Heart left ventricle (tissue), 16 donors: ENCODE results near the gene MAPK8IP2. TPM values are rescaled to one million over a fixed set of nuclear protein-coding genes. Genes with fewer than 3 reads are reported as not detected.

ENCODE experiments used
- ATAC-seq, 4 donors: fragments of 200-7000 bp; cut with Tn5 transposase; one replicate each; pipeline ENCODE4 v1.9.1; 2020 to 2022; ENCODE audit warnings: moderate library complexity in 4 of 4, mild to moderate bottlenecking in 3 of 4, moderate number of reproducible peaks in 1 of 4
- DNase-seq, 5 donors: peaks; one replicate each; pipeline ENCODE4 v3.0.0-alpha.2; 2020
- H3K27ac ChIP-seq, 12 donors: fragments of 200-600 bp; sonication (generic) in 4 of 12; one replicate each; pipeline versions ENCODE4 v1.5.0 to v1.8.0; 2016 to 2022; ENCODE audit warnings: mild to moderate bottlenecking in 2 of 12
- H3K27me3 ChIP-seq, 9 donors: fragments of 200-600 bp; sonication (generic) in 2 of 9; one replicate each; pipeline versions ENCODE4 v1.5.1 to v1.8.0; 2016 to 2022; ENCODE audit warnings: mild to moderate bottlenecking in 3 of 9
- H3K36me3 ChIP-seq, 9 donors: fragments of 200-600 bp; sonication (generic) in 2 of 9; one replicate each; pipeline versions ENCODE4 v1.5.0 to v1.8.0; 2018 to 2022; ENCODE audit warnings: mild to moderate bottlenecking in 2 of 9
- H3K4me1 ChIP-seq, 12 donors: fragments of 200-600 bp; sonication (generic) in 4 of 12; one replicate each; pipeline versions ENCODE4 v1.5.0 to v1.8.0; 2016 to 2022; ENCODE audit warnings: mild to moderate bottlenecking in 3 of 12
- H3K4me3 ChIP-seq, 12 donors: fragments of 200-600 bp; sonication (generic) in 4 of 12; one replicate each; pipeline versions ENCODE4 v1.5.0 to v1.8.0; 2017 to 2022; ENCODE audit warnings: mild to moderate bottlenecking in 9 of 12, moderate library complexity in 4 of 12
- H3K9me3 ChIP-seq, 12 donors: fragments of 200-600 bp; sonication (generic) in 4 of 12; one replicate each; pipeline versions ENCODE4 v1.5.0 to v1.8.0; 2016 to 2022; ENCODE audit warnings: mild to moderate bottlenecking in 1 of 12
- POLR2A ChIP-seq, 2 donors: fragments of 450-650 bp; IDR thresholded peaks; one replicate each; pipeline ENCODE4 v1.6.1; 2017; ENCODE audit warnings: antibody characterized with exemption in 2 of 2, mild to moderate bottlenecking in 2 of 2, moderate library complexity in 2 of 2
- WGBS, 4 donors: extraction: QIAGEN DNeasy Blood & Tissue Kit in 2 of 4; methylation state at CpG; one replicate each; pipeline versions ENCODE4 v1.1.5 to v1.1.7; 2013 to 2018; 5-methylcytosine and 5-hydroxymethylcytosine counted together
- intact Hi-C, 10 donors: fragments of 100-400 bp; cut with DNase I; formaldehyde crosslinking; loops; one replicate each; pipeline versions ENCODE4 v1.11.1 to v1.14.2; 2022
- polyA plus RNA-seq, 2 donors: library from polyadenylated mRNA; stranded (reverse); fragments of 200-250 nt; gene quantifications; one replicate each; pipeline ENCODE4 v1.2.3, GENCODE V29; 2013
- total RNA-seq, 9 donors: library from RNA; depleted of rRNA in 2 of 9; stranded (reverse); fragments of >200 nt in 2 of 9; fragmentation: NEBNext Ultra II Directional in 3 of 9; extraction: Animal tissue kit (Norgen Biotek cat#: 25700) in 3 of 9; gene quantifications; one replicate each; pipeline versions ENCODE4 v1.1.0 to v1.2.4, GENCODE V29; 2016 to 2023
- TF ChIP-seq, protein P1 (sequence below), 12 donors: fragments of 200-600 bp; sonication (generic) in 4 of 12; IDR thresholded peaks; one replicate each; pipeline versions ENCODE4 v1.5.0 to v1.8.0; 2018 to 2022; ENCODE audit warnings: antibody characterized with exemption in 12 of 12, mild to moderate bottlenecking in 5 of 12
- donor health status: ischemic (EF 13 %, LVEDD 7.1; RV severe dilation, severe dysfunction).
- donor health status: healthy with polysubstance abuse.
- donor health status: DM: no; HTN: yes; CAD: no.
- donor health status: DM: no; HTN: no; CAD: no.
- donor health status: ischemic (EF 25% LVEDD 6.9; RV normal size, moderate dysfunction).
- donor health status: ischemic (EF 25% LVEDD 5.7; RV mildly dilated, moderate dysfunction).
- donor health status: healthy.
- donor health status: DM: yes; HTN: yes; CAD: no.
- donor health status: ischemic (EF 35%, LVEDD 5.7; RV mildly dilated, moderate dysfunction).
- donor health status: nonischemic (EF 11% LVEDD 7.7; RV severe dilation, severe dysfunction).
- donor health status: DM: yes; HTN: yes; CAD: no.
- donor health status: PGD.
- donor health status: ischemic (EF 29% LVEDD 5.4; RV normal size, mild dysfunction).
- donor health status: nonischemic (EF 23%, LVEDD 6.1; RV moderate dilation, normal function).

The MAPK8IP2 gene
- total and polyA plus RNA-seq, 11 donors: 0.09 to 0.79 (median 0.25) TPM

- DNase-seq (no peak), ATAC-seq (peak in 2 of 4 donors; percentile 33 to 36)
- Histone ChIP-seq H3K4me1 (peaks cover 3 to 47% (median 30%) of the 10 kb centered on the region in 12 donors), H3K27ac (peak overlapping the region; percentile 5 to 100 (median 99)), H3K9me3 (no peaks in the 10 kb centered on the region), H3K27me3 (no peaks in the 10 kb centered on the region), H3K36me3 (peaks cover 0 to 26% (median 12%) of the 10 kb centered on the region in 9 donors), H3K4me3 (peak overlapping the region; percentile 56 to 91 (median 76))
- 7 to 19% (median 9%) methylated on average over 27 to 37 of the region's 37 CpGs for WGBS, 4 donors
- TF ChIP-seq, protein P1, sequence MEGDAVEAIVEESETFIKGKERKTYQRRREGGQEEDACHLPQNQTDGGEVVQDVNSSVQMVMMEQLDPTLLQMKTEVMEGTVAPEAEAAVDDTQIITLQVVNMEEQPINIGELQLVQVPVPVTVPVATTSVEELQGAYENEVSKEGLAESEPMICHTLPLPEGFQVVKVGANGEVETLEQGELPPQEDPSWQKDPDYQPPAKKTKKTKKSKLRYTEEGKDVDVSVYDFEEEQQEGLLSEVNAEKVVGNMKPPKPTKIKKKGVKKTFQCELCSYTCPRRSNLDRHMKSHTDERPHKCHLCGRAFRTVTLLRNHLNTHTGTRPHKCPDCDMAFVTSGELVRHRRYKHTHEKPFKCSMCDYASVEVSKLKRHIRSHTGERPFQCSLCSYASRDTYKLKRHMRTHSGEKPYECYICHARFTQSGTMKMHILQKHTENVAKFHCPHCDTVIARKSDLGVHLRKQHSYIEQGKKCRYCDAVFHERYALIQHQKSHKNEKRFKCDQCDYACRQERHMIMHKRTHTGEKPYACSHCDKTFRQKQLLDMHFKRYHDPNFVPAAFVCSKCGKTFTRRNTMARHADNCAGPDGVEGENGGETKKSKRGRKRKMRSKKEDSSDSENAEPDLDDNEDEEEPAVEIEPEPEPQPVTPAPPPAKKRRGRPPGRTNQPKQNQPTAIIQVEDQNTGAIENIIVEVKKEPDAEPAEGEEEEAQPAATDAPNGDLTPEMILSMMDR (IDR thresholded peaks at IDR 0.05): peak in 2 of 12 donors; percentile 6 to 45
- no peak for TF ChIP-seq POLR2A (IDR thresholded peaks at IDR 0.05)
- intact Hi-C loops: loop anchor here in 1 of 10 donors (2.0 to 5.0 kb wide), 2 partner anchors 57 to 76 kb away; partner anchors contain the start of genes LMF2 and NCAPH2
Measured at GRCh38 chr22:50583294-50583861, 17.2 kb upstream of the MAPK8IP2 start.

DNA sequence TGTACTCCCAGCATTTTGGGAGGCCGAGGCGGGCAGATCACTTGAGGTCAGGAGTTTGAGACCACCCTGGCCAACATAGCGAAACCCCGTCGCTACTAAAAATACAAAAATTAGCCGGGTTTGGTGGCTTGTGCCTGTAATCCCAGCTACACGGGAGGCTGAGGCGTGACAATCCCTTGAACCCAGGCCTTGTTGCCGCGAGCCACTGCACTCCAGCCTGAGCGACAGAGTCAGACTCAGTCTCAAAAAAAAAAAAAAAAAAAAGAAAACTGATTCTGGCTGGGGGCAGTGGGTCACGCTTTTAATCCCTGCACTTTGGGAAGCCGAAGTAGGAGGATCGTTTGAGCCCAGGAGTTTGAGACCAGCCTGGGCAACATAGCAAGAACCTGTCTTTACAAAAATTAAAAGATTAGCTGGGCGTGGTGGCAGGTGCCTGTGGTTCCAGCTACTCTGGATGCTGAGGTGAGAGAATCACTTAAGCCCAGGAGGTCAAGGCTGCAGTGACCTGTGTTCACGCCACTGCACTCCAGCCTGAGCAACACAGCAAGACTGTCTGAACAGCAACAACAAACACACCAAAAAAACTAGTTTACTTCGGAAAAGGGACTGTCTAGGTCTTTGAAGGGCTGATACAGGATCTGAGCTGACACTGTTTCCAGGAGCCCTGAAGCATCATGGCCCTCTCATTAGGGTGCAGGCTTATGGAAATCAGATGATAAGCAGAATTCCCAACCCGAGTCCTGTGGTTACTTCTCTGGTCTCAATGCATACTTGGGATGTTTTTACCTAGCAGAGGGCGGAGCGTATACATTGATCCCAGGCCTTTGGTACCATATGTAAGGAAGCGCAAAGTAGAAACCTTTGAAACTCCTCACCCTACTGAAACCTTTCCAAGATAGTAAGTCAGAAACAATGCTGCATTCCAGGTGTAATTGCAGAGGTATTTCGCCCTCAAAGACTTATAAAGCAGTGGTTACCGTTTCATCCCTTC is 16.2 kb upstream of the MAPK8IP2 start:
- 94 to 96% (median 96%) methylated on average over 23 of the region's 23 CpGs for WGBS, 4 donors
- Histone ChIP-seq H3K9me3 (no peaks in the 10 kb centered on the region), H3K4me1 (peaks cover 3 to 37% (median 20%) of the 10 kb centered on the region in 12 donors), H3K27me3 (no peaks in the 10 kb centered on the region), H3K36me3 (peaks cover 0 to 18% (median 6%) of the 10 kb centered on the region in 9 donors), H3K27ac (no peak overlapping the region), H3K4me3 (peak overlapping the region in 3 of 12 donors; percentile 62 to 89 (median 86))
- ATAC-seq (no peak), DNase-seq (peak in 2 of 5 donors; percentile 6 to 20)
- TF ChIP-seq POLR2A (IDR thresholded peaks at IDR 0.05): no peak
- TF ChIP-seq, protein P1 (IDR thresholded peaks at IDR 0.05): no peak
- intact Hi-C loops: loop anchor here in 1 of 10 donors (5.0 kb wide), 1 partner anchor 77 kb away; the partner anchor contains the start of genes LMF2 and NCAPH2

DNA sequence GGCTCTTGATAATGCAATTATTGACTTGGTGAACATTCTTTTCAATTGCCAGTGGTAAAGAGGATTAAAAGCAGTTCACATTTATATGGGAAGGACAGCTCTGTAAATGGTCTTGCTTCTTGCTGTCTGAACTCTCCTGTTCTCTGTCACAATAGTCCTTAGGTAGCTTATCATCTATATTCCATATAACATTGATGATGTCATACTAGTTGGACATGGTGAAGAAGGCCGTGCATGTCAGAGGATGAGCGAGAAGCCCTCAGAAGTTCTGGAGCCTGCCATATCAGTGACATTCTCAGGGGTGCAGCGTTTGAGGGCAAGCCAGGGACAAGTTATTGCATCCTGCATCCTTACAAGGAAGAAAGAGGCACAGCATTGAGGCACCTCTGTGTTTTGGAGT is 15.4 kb upstream of the MAPK8IP2 start:
- 83 to 91% (median 90%) methylated on average over 3 of the region's 3 CpGs for WGBS, 4 donors
- intact Hi-C loops: no loop called here
- Histone ChIP-seq H3K9me3 (no peaks in the 10 kb centered on the region), H3K27ac (no peak overlapping the region), H3K4me3 (no peak overlapping the region), H3K27me3 (no peaks in the 10 kb centered on the region), H3K4me1 (peaks cover 3 to 29% (median 20%) of the 10 kb centered on the region in 12 donors), H3K36me3 (peaks cover 0 to 11% (median 5%) of the 10 kb centered on the region in 9 donors)
- ATAC-seq (no peak), DNase-seq (peak in 2 of 5 donors; percentile 4 to 19)
- TF ChIP-seq, protein P1 (IDR thresholded peaks at IDR 0.05): no peak
- no peak for TF ChIP-seq POLR2A (IDR thresholded peaks at IDR 0.05)

GRCh38 chr22:50585781-50586180 is 14.8 kb upstream of the MAPK8IP2 start:
- DNase-seq (peak in 2 of 5 donors; percentile 6 to 9), ATAC-seq (no peak)
- H3K4me3 ChIP-seq: no peak overlapping the region
- no peaks in the 10 kb centered on the region for H3K9me3 ChIP-seq
- H3K36me3 ChIP-seq: peaks cover 0 to 6% (median 3%) of the 10 kb centered on the region in 9 donors
- intact Hi-C loops: no loop called here
- no peak overlapping the region for H3K27ac ChIP-seq
- H3K27me3 ChIP-seq: no peaks in the 10 kb centered on the region
- TF ChIP-seq, protein P1 (IDR thresholded peaks at IDR 0.05): no peak
- TF ChIP-seq POLR2A (IDR thresholded peaks at IDR 0.05): no peak
- 92 to 95% (median 94%) methylated on average over 8 of the region's 8 CpGs for WGBS, 4 donors
- peaks cover 3 to 23% (median 19%) of the 10 kb centered on the region in 12 donors for H3K4me1 ChIP-seq
